CD8-positive, alpha-beta memory T cell (primary cell): ENCODE results near the gene SMIM33. TPM values are rescaled to one million over a fixed set of nuclear protein-coding genes. Genes with fewer than 3 reads are reported as not detected.

Experiments used
- CTCF ChIA-PET: fragments of 350-600 bp; sonication (Branson Sonifier 250); formaldehyde crosslinking; loops from one replicate; lab custom pipeline; 2021; ENCODE audit warnings: antibody characterized with exemption; lab: Charles Lee
- POLR2A ChIA-PET: fragments of 350-600 bp; sonication (Branson Sonifier 250); formaldehyde crosslinking; loops from one replicate; lab custom pipeline; 2021; ENCODE audit warnings: antibody characterized with exemption; lab: Charles Lee
- DNase-seq, 5 donors: peaks; one replicate each; pipeline versions ENCODE4 v3.0.0 to v3.0.0-alpha.2; 2020 to 2022; ENCODE audit warnings: mixed read lengths in 1 of 5
- H3K27ac ChIP-seq: one replicate; pipeline ENCODE4 v1.7.0; 2013; ENCODE audit warnings: low read depth, mild to moderate bottlenecking, low read length, moderate library complexity
- H3K27me3 ChIP-seq: 2 replicates; pipeline ENCODE4 v1.7.0; 2013; ENCODE audit warnings: low read length, mild to moderate bottlenecking; ENCODE audit not compliant: insufficient read depth, poor library complexity, severe bottlenecking
- H3K36me3 ChIP-seq: 2 replicates; pipeline ENCODE4 v1.7.0; 2013; ENCODE audit warnings: mild to moderate bottlenecking, low read length, moderate library complexity; ENCODE audit not compliant: insufficient read depth
- H3K4me1 ChIP-seq: 2 replicates; pipeline ENCODE4 v1.7.0; 2013; ENCODE audit warnings: mild to moderate bottlenecking, low read length, moderate library complexity; ENCODE audit not compliant: insufficient read depth
- H3K4me3 ChIP-seq: 2 replicates; pipeline ENCODE4 v1.7.0; 2013; ENCODE audit warnings: mild to moderate bottlenecking, low read length
- H3K9me3 ChIP-seq: 2 replicates; pipeline ENCODE4 v1.7.0; 2013; ENCODE audit warnings: mild to moderate bottlenecking, low read length
- H3K27ac Mint-ChIP-seq, 8 donors: one replicate each; pipeline ENCODE4 v1.8.0; 2020 to 2021; ENCODE audit warnings: mixed read lengths in 8 of 8, mild to moderate bottlenecking in 6 of 8, inconsistent platforms in 3 of 8, moderate library complexity in 3 of 8
- H3K27me3 Mint-ChIP-seq, 2 donors: one replicate each; pipeline ENCODE4 v1.8.0; 2020 to 2021; ENCODE audit warnings: mixed read lengths in 2 of 2, mild to moderate bottlenecking in 1 of 2, moderate library complexity in 1 of 2
- H3K36me3 Mint-ChIP-seq, 3 donors: one replicate each; pipeline ENCODE4 v1.8.0; 2020 to 2021; ENCODE audit warnings: mixed read lengths in 3 of 3, inconsistent platforms in 1 of 3, mild to moderate bottlenecking in 1 of 3
- H3K4me1 Mint-ChIP-seq, 3 donors: one replicate each; pipeline ENCODE4 v1.8.0; 2020 to 2021; ENCODE audit warnings: mixed read lengths in 3 of 3, inconsistent platforms in 1 of 3, mild to moderate bottlenecking in 1 of 3
- H3K4me3 Mint-ChIP-seq, 7 donors: one replicate each; pipeline ENCODE4 v1.8.0; 2020 to 2021; ENCODE audit warnings: mixed read lengths in 7 of 7, mild to moderate bottlenecking in 6 of 7, moderate library complexity in 4 of 7, inconsistent platforms in 2 of 7
- H3K9me3 Mint-ChIP-seq, 5 donors: one replicate each; pipeline ENCODE4 v1.8.0; 2020 to 2022; ENCODE audit warnings: mixed read lengths in 5 of 5, mild to moderate bottlenecking in 3 of 5, moderate library complexity in 2 of 5, inconsistent platforms in 1 of 5
- polyA plus RNA-seq: library from polyadenylated mRNA; unstranded; fragments of 300-500 nt; fragmentation: Illumina TruSeq; gene quantifications from one replicate; pipeline ENCODE4 v1.2.3, GENCODE V29; 2021
- total RNA-seq, 2 experiments: library from RNA; stranded (reverse); gene quantifications; one replicate each; pipeline ENCODE4 v1.2.3, GENCODE V29; 2021

Gene SMIM33
- total RNA-seq (under 1 TPM; 0.11 to 0.28 TPM), polyA plus RNA-seq (1.1 TPM)

DNA sequence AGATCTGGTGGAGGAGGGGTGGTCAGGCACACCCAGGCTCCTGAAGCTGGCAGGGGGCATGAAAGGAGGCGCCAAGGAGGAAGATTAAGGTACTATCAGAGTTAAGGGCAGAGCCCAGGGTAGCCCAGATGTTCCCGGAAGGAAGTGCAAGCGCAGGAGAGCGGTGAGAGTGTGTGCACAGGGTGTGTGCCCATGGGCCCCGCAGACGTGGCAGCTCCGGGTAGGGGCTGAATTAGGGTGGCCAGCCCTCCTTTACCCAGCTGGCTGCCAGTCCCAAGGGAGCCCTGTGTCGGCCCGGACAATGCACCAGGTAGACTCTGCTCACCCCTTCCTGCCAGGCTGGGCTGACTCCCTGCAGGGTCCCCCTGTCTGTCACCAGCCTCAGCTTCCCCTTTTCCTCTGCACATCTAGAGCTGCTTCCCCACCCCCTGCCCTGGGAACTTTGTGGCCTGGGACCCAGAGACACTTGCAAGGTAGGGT, at the start of gene SMIM33:
TSS of gene SMIM33 (plus strand) at position 184 of the 480 bp plus-strand sequence. CDS start at position 302, 118 bp downstream.
- ChIA-PET CTCF (interaction anchor here (0.7 to 1.7 kb wide), 7 partner anchors 8 to 48 kb away, joined by 3 to 7 read pairs (median 3); partner anchors contain the start of gene ECSCR), POLR2A (interaction anchor here (0.6 to 2.4 kb wide), 3 partner anchors 11 to 129 kb away, joined by 3 to 13 read pairs (median 3); partner anchors contain the start of genes PAIP2 and STING1)
- Histone ChIP-seq H3K27ac (no peak within 1 kb of the TSS), H3K36me3 (peaks cover 4% of the 10 kb centered on the region), H3K4me3 (peak within 1 kb of the TSS; percentile 36), H3K9me3 (no peaks in the 10 kb centered on the region), H3K27me3 (no peaks in the 10 kb centered on the region), H3K4me1 (peaks cover 73% of the 10 kb centered on the region)
- H3K36me3 Mint-ChIP-seq = peaks cover 0 to 11% (median 4%) of the 10 kb centered on the region in 3 donors
- H3K4me3 Mint-ChIP-seq = peak within 1 kb of the TSS; percentile 81 to 97 (median 91)
- H3K4me1 Mint-ChIP-seq = peaks cover 64 to 76% (median 75%) of the 10 kb centered on the region in 3 donors
- H3K27ac Mint-ChIP-seq = peak within 1 kb of the TSS; percentile 83 to 98 (median 94)
- H3K9me3 Mint-ChIP-seq = no peaks in the 10 kb centered on the region
- peak in 4 of 5 donors; percentile 25 to 57 (median 38) for DNase-seq
- H3K27me3 Mint-ChIP-seq = no peaks in the 10 kb centered on the region

DNA sequence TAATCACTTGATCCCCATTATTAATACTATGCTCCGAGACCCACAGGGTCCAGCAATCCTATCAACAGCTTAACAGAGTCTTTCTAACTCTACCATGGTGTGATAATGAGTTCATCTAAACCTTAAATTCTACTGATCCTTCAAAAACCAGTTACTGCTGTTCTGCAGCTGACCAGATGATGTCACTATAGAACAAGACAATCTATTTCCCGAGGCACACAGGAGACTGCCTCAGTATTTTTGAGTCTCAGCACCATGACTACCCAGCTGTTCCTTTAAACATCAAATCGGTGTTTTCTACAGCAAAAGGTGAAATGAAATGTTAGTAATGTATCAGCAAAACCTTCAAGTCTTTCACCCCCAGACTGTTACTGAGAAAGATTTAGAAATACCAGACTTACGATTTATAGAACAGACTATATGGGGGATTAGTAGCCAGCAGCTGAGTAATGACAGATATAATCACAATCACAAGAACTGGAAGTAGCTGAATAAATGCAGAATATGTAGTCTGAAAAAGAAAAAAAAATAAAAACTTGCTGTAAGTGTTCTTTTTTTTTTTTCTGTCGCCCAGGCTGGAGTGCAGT, 48.4 kb upstream of the SMIM33 start:
- no peaks in the 10 kb centered on the region for H3K36me3 ChIP-seq
- no peak overlapping the region for H3K27ac ChIP-seq
- Mint-ChIP-seq H3K36me3 (peaks cover 8 to 48% (median 20%) of the 10 kb centered on the region in 3 donors), H3K27ac (peak overlapping the region in 5 of 8 donors; percentile 44 to 82 (median 56)), H3K27me3 (peaks cover 0 to 2% of the 10 kb centered on the region in 2 donors), H3K4me3 (no peak overlapping the region), H3K4me1 (peaks cover 3 to 6% (median 4%) of the 10 kb centered on the region in 3 donors), H3K9me3 (no peaks in the 10 kb centered on the region)
- peak; percentile 6 to 73 (median 66) for DNase-seq
- ChIA-PET CTCF (interaction anchor here (0.6 to 16.6 kb wide), 40 partner anchors 9 to 268 kb away, joined by 3 to 414 read pairs (median 4); partner anchors contain the start of genes DNAJC18, SMIM33 and STING1), POLR2A (interaction anchor here (0.7 to 1.1 kb wide), 5 partner anchors 17 to 95 kb away, joined by 3 to 4 read pairs (median 3); partner anchors contain the start of gene DNAJC18)
- H3K9me3 ChIP-seq = no peaks in the 10 kb centered on the region
- no peak overlapping the region for H3K4me3 ChIP-seq
- H3K4me1 ChIP-seq = no peaks in the 10 kb centered on the region
- no peaks in the 10 kb centered on the region for H3K27me3 ChIP-seq

DNA sequence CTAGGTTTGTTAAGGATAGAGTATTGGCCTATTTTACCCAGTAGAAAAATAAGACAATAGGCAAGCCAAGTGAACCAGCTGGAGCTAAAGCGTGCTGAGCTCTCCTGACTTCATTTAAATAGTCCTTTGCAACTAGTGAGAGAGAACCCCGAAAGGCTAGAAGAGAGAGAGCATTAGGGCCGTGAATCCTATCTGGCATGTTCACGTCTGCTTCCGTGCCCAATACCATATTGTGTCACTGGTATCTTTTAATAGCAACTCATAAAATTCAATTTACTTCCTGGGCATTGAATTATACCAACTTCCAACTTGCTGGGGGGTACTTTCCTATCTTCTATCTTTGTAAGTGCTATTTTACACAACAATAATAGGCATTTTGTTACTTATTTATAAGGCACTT, 45.3 kb upstream of the SMIM33 start:
- Histone ChIP-seq H3K4me1 (peaks cover 6% of the 10 kb centered on the region), H3K9me3 (no peaks in the 10 kb centered on the region), H3K36me3 (no peaks in the 10 kb centered on the region), H3K27ac (no peak overlapping the region), H3K4me3 (no peak overlapping the region), H3K27me3 (no peaks in the 10 kb centered on the region)
- H3K27ac Mint-ChIP-seq = no peak overlapping the region
- H3K4me3 Mint-ChIP-seq = no peak overlapping the region
- peaks cover 6 to 13% (median 10%) of the 10 kb centered on the region in 3 donors for H3K4me1 Mint-ChIP-seq
- peaks cover 8 to 34% (median 15%) of the 10 kb centered on the region in 3 donors for H3K36me3 Mint-ChIP-seq
- H3K27me3 Mint-ChIP-seq = no peaks in the 10 kb centered on the region
- ChIA-PET CTCF (interaction anchor here (1.0 to 16.6 kb wide), 2 partner anchors 11 to 91 kb away, joined by 3 to 414 read pairs; no protein-coding TSS in a partner anchor), POLR2A (no interaction called here)
- no peak for DNase-seq
- H3K9me3 Mint-ChIP-seq = no peaks in the 10 kb centered on the region

DNA sequence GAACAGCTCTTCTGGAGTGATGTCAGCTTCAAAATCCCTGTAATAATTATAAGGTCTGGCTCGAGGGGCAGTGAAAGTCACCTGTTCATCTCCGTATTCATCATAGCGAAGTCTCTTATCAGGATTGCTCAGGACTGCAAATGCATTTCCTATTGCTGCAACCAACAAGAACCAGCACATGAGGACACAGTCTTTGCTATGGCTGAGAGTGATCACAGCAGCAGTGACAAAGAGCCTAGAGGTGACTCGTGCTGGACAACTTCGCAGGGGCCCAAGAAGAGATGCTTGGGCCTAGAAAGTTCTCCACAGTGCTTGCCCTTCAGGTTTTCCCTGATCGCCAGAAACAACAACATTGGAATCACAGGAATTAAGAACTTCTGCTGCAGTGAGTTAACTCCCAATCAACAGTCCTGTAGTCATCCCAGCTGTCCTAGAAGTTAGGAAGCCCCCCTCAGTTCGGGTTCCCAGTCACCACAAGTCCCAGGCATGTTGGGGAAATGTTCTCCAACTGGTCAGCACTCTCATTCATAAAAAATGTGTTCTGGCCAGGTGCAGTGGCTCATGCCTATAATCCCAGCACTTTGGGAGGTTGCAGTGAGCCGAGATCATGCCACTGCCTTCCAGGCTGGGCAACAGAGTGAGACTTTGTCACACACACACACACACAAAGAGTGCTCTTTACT, 44.5 kb upstream of the SMIM33 start:
- Histone ChIP-seq H3K36me3 (no peaks in the 10 kb centered on the region), H3K4me3 (no peak overlapping the region), H3K27ac (no peak overlapping the region), H3K27me3 (no peaks in the 10 kb centered on the region), H3K4me1 (peaks cover 6% of the 10 kb centered on the region), H3K9me3 (no peaks in the 10 kb centered on the region)
- no peaks in the 10 kb centered on the region for H3K9me3 Mint-ChIP-seq
- H3K4me1 Mint-ChIP-seq = peaks cover 6 to 13% (median 10%) of the 10 kb centered on the region in 3 donors
- no peaks in the 10 kb centered on the region for H3K27me3 Mint-ChIP-seq
- ChIA-PET CTCF (interaction anchor here (16.6 kb wide), 1 partner anchor 91 kb away, joined by 414 read pairs; no protein-coding TSS in a partner anchor), POLR2A (no interaction called here)
- no peak for DNase-seq
- no peak overlapping the region for H3K4me3 Mint-ChIP-seq
- peaks cover 5 to 30% (median 15%) of the 10 kb centered on the region in 3 donors for H3K36me3 Mint-ChIP-seq
- peak overlapping the region in 1 of 8 donors; percentile 95 for H3K27ac Mint-ChIP-seq

DNA sequence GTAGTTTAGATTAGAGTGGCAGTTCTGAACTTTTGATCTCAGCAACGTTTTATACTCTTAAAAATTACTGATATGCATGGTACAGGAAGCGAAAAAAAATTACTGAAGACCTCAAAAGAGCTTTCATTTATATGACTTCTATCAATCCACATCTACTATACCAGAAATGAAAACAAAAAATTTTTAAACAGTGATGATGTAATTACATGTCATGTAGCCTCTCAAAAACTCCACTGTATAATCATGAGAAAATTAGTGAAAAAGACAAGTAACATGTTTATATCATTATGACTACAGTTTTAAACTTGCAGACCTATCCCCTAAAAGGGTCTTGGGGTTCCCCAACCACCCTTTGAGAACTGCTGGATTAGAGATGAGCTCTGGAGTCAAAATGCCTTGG, 40.8 kb upstream of the SMIM33 start:
- Histone ChIP-seq H3K36me3 (no peaks in the 10 kb centered on the region), H3K4me1 (peaks cover 6% of the 10 kb centered on the region), H3K4me3 (no peak overlapping the region), H3K27me3 (no peaks in the 10 kb centered on the region), H3K9me3 (no peaks in the 10 kb centered on the region), H3K27ac (no peak overlapping the region)
- CTCF ChIA-PET = interaction anchor here (0.7 to 1.4 kb wide), 3 partner anchors 9 to 83 kb away, joined by 3 to 4 read pairs (median 3); partner anchors contain the start of gene DNAJC18
- no peaks in the 10 kb centered on the region for H3K9me3 Mint-ChIP-seq
- POLR2A ChIA-PET = interaction anchor here (0.5 to 0.7 kb wide), 3 partner anchors 11 to 1339 kb away, joined by 3 to 4 read pairs (median 3); no protein-coding TSS in a partner anchor
- H3K36me3 Mint-ChIP-seq = peaks cover 0 to 23% (median 4%) of the 10 kb centered on the region in 3 donors
- H3K27ac Mint-ChIP-seq = peak overlapping the region in 2 of 8 donors; percentile 38 to 54
- peaks cover 4 to 7% (median 7%) of the 10 kb centered on the region in 3 donors for H3K4me1 Mint-ChIP-seq
- H3K4me3 Mint-ChIP-seq = no peak overlapping the region
- no peaks in the 10 kb centered on the region for H3K27me3 Mint-ChIP-seq
- peak in 1 of 5 donors; percentile 51 for DNase-seq

DNA sequence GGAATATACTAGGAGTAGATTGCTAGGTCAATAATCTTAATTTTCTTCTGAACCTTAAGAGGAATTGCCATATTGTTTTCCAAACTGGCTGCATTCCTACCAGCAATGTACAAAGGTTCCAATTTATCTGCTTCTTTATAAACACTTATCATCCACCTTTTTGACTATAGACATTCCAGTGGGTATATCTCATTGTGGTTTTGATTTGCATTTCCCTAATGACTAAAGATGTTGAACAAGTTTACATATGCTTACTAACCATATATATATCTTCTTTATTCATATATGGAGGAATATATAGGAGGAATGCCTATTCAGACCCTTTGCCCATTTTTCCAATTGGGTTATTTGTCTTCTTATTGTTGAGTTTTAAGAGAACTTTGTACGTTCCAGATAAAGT, 39.1 kb upstream of the SMIM33 start:
- no peak overlapping the region for H3K27ac ChIP-seq
- DNase-seq = no peak
- Mint-ChIP-seq H3K27me3 (no peaks in the 10 kb centered on the region), H3K27ac (no peak overlapping the region), H3K36me3 (peaks cover 0 to 16% (median 4%) of the 10 kb centered on the region in 3 donors), H3K4me1 (peaks cover 4 to 7% (median 7%) of the 10 kb centered on the region in 3 donors), H3K4me3 (no peak overlapping the region), H3K9me3 (no peaks in the 10 kb centered on the region)
- no peaks in the 10 kb centered on the region for H3K27me3 ChIP-seq
- H3K36me3 ChIP-seq = no peaks in the 10 kb centered on the region
- POLR2A ChIA-PET = no interaction called here
- CTCF ChIA-PET = interaction anchor here (1.1 to 1.4 kb wide), 2 partner anchors 9 to 44 kb away, joined by 3 read pairs; no protein-coding TSS in a partner anchor
- peaks cover 6% of the 10 kb centered on the region for H3K4me1 ChIP-seq
- H3K4me3 ChIP-seq = no peak overlapping the region
- no peaks in the 10 kb centered on the region for H3K9me3 ChIP-seq

DNA sequence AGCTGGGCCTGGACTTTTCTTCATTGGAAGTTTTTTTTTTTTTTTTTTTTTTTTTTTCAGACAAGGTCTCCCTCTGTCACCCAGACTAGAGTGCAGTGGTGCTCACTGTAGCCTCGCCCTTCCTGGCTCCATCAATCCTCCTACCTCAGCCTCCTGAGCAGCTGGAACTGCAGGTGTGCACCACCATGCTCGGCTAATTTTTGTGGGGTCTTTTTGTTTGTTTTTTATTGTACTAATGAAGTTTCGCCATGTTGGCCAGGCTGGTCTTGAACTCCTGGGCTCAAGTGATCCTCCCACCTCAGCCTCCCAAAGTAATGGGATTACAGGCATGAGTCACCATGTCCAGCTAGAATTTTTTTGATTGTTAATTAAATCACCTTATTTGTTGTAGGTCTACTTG, 35.1 kb upstream of the SMIM33 start:
- Histone ChIP-seq H3K27ac (no peak overlapping the region), H3K36me3 (no peaks in the 10 kb centered on the region), H3K4me3 (no peak overlapping the region), H3K4me1 (peaks cover 13% of the 10 kb centered on the region), H3K27me3 (no peaks in the 10 kb centered on the region), H3K9me3 (no peaks in the 10 kb centered on the region)
- H3K9me3 Mint-ChIP-seq = no peaks in the 10 kb centered on the region
- DNase-seq = no peak
- H3K4me3 Mint-ChIP-seq = no peak overlapping the region
- peaks cover 23 to 31% (median 29%) of the 10 kb centered on the region in 3 donors for H3K4me1 Mint-ChIP-seq
- no peaks in the 10 kb centered on the region for H3K27me3 Mint-ChIP-seq
- H3K27ac Mint-ChIP-seq = peak overlapping the region in 1 of 8 donors; percentile 86
- ChIA-PET CTCF (interaction anchor here (2.4 to 6.5 kb wide), 3 partner anchors 13 to 77 kb away, joined by 5 to 40 read pairs (median 29); no protein-coding TSS in a partner anchor), POLR2A (interaction anchor here (1.8 kb wide), 1 partner anchor 46 kb away, joined by 5 read pairs; no protein-coding TSS in a partner anchor)
- peaks cover 0 to 9% (median 3%) of the 10 kb centered on the region in 3 donors for H3K36me3 Mint-ChIP-seq
